HepG2 (cell line): ENCODE data around the gene TNFSF13. TPM values are rescaled to one million over a fixed set of nuclear protein-coding genes. Genes with fewer than 3 reads are reported as not detected.

Experiments
- CHCHD3 ChIP-seq: sonication (generic); formaldehyde crosslinking; IDR thresholded peaks from 2 replicates; pipeline ENCODE4 v1.8.0; 2022; ENCODE audit warnings: mild to moderate bottlenecking, missing genetic modification reagents, moderate library complexity
- GLMP ChIP-seq: sonication (generic); formaldehyde crosslinking; IDR thresholded peaks from 2 replicates; pipeline ENCODE4 v1.9.0; 2021; ENCODE audit warnings: missing genetic modification reagents, mild to moderate bottlenecking, borderline replicate concordance
- HNF4A ChIP-seq: sonication (generic); formaldehyde crosslinking; IDR thresholded peaks from 2 replicates; pipeline ENCODE4 v1.4.0; 2020; ENCODE audit warnings: missing genetic modification reagents
- HNRNPH1 ChIP-seq: fragments of 200-400 bp; formaldehyde crosslinking; optimal IDR thresholded peaks from 2 replicates; pipeline ENCODE3; 2017; ENCODE audit warnings: mild to moderate bottlenecking, low read depth, low read length
- IRF2 ChIP-seq: IDR thresholded peaks from 2 replicates; pipeline ENCODE4 v1.6.1; 2018; ENCODE audit warnings: missing genetic modification reagents, missing compliant biosample characterization
- PRPF4 ChIP-seq: fragments of 200-400 bp; formaldehyde crosslinking; IDR thresholded peaks from 2 replicates; pipeline ENCODE4 v1.6.1; 2016; ENCODE audit warnings: low read length, low read depth; ENCODE audit not compliant: poor library complexity, severe bottlenecking
- SALL1 ChIP-seq: sonication (generic); formaldehyde crosslinking; IDR thresholded peaks from 2 replicates; pipeline ENCODE4 v1.8.0; 2022; ENCODE audit warnings: mild to moderate bottlenecking, missing genetic modification reagents
- SP4 ChIP-seq: sonication (generic); formaldehyde crosslinking; IDR thresholded peaks from 2 replicates; pipeline ENCODE4 v1.8.1; 2023; ENCODE audit warnings: mild to moderate bottlenecking, missing genetic modification reagents
- SPEN ChIP-seq: sonication (generic); formaldehyde crosslinking; IDR thresholded peaks from 2 replicates; pipeline ENCODE4 v1.5.1; 2020; ENCODE audit warnings: low read depth, mild to moderate bottlenecking, missing genetic modification reagents
- YEATS4 ChIP-seq: sonication (generic); formaldehyde crosslinking; IDR thresholded peaks from 2 replicates; pipeline ENCODE4 v1.4.0; 2020; ENCODE audit warnings: missing genetic modification reagents, borderline replicate concordance
- ZBTB21 ChIP-seq: sonication (generic); formaldehyde crosslinking; IDR thresholded peaks from 2 replicates; pipeline ENCODE4 v1.4.0; 2020; ENCODE audit warnings: missing genetic modification reagents
- ZNF432 ChIP-seq: sonication (generic); formaldehyde crosslinking; IDR thresholded peaks from 2 replicates; pipeline ENCODE4 v1.5.0; 2020; ENCODE audit warnings: missing genetic modification reagents, mild to moderate bottlenecking, borderline replicate concordance
- ZNF510 ChIP-seq: sonication (generic); formaldehyde crosslinking; IDR thresholded peaks from 2 replicates; pipeline ENCODE4 v1.4.0; 2020; ENCODE audit warnings: low read depth, mild to moderate bottlenecking, missing genetic modification reagents
- ZNF766 ChIP-seq: sonication (generic); formaldehyde crosslinking; IDR thresholded peaks from 2 replicates; pipeline ENCODE4 v1.5.0; 2020; ENCODE audit warnings: missing genetic modification reagents, borderline replicate concordance
- polyA plus RNA-seq, 8 experiments: library from polyadenylated mRNA; depleted of rRNA in 3 of 8; stranded (reverse) in 7 of 8; unstranded in 1 of 8; fragments of >200 nt; fragmentation: Illumina TruSeq in 4 of 8; extraction: Trizol in 4 of 8; gene quantifications; 2 replicates each; pipeline versions ENCODE4 v1.2.1 to v1.2.3, GENCODE V29; 2011 to 2016; ENCODE audit warnings: low read depth in 4 of 8, missing spikeins in 1 of 8, mixed read lengths in 1 of 8; ENCODE audit not compliant: insufficient read depth in 1 of 8
- total RNA-seq, 5 experiments: library from RNA; depleted of rRNA; stranded (reverse); fragments of >200 nt; fragmentation: Illumina TruSeq; extraction: Trizol; gene quantifications; 2 replicates each; pipeline ENCODE4 v1.2.3, GENCODE V29; 2016; ENCODE audit warnings: low read depth in 1 of 5
- TF ChIP-seq, protein P1 (sequence below): sonication (generic); formaldehyde crosslinking; IDR thresholded peaks from 2 replicates; pipeline ENCODE4 v1.5.0; 2020; ENCODE audit warnings: missing genetic modification reagents, mild to moderate bottlenecking, borderline replicate concordance
- TF ChIP-seq, protein P2 (sequence below): sonication (generic); formaldehyde crosslinking; IDR thresholded peaks from 2 replicates; pipeline ENCODE4 v1.5.0; 2020; ENCODE audit warnings: mild to moderate bottlenecking, missing genetic modification reagents, borderline replicate concordance
- TF ChIP-seq, protein P3 (sequence below): sonication (generic); formaldehyde crosslinking; IDR thresholded peaks from 2 replicates; pipeline ENCODE4 v1.5.0; 2020; ENCODE audit warnings: mild to moderate bottlenecking, missing genetic modification reagents, borderline replicate concordance
- TF ChIP-seq, protein P4 (sequence below): IDR thresholded peaks from 2 replicates; pipeline ENCODE4 v1.6.1; 2016; ENCODE audit warnings: low read depth

The TNFSF13 gene
- total and polyA plus RNA-seq, 2 of the 13 experiments (the other 11 are each of a cell fraction or from before 2014, with no cell fraction given), result 2.5 to 3.3 TPM

DNA sequence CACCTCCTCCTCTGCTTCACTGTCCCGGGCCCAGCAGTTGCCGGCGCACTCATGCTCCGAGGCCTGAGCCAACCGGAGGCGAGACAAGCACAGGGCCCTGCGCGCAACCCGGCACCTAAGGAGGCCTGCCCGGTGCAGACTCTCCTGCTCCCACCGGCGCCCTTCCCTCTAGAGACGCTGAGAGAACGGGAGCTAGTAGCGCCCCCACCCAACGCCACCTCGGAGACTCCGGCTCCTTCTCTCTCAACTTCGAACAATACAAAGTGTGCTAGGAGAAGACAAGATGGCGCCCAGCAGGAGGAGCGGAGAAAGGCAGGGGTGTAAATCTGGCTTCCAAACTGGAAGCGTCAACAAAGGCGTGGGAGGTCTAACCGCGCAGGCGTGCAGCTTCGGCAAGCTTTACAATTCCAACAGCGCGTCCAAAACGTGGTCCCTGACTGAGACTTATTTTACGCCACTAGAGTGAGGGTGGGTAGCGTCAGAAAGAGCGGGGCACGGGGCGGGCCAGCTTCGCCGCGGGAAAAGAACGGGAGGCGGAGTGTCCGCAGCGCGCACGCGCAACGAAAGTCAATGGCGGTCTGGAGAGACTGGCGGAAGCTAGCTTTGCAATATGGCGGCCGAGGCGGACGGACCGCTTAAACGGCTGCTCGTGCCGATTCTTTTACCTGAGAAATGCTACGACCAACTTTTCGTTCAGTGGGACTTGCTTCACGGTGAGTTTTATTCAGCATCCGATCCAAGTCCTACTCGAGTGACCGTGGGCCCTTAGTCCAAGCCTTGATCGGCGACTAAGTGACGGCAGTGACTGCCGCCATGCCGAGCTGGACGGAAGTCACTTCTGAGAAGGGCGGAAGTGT is 24.9 kb downstream of the TNFSF13 start, which contains the start of gene MPDU1 (continued):
- TF ChIP-seq PRPF4, result no peak
- TF ChIP-seq, protein P1, sequence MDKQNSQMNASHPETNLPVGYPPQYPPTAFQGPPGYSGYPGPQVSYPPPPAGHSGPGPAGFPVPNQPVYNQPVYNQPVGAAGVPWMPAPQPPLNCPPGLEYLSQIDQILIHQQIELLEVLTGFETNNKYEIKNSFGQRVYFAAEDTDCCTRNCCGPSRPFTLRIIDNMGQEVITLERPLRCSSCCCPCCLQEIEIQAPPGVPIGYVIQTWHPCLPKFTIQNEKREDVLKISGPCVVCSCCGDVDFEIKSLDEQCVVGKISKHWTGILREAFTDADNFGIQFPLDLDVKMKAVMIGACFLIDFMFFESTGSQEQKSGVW (CRISPR knock-in tag), result no peak
- peak; percentile 95 for TF ChIP-seq YEATS4 (CRISPR knock-in tag)
- TF ChIP-seq IRF2 (CRISPR knock-in tag), result peak; percentile 65; the same call in 1 of the 2 replicates
- TF ChIP-seq ZNF432 (CRISPR knock-in tag), result no peak
- TF ChIP-seq SP4, result peak; percentile 61; the same call in 1 of the 2 replicates
- TF ChIP-seq HNF4A (CRISPR knock-in tag), result 0 out of 2 replicates have a peak, but pooled peaks have one; percentile 2
- TF ChIP-seq HNRNPH1, result no peak
- TF ChIP-seq ZBTB21 (CRISPR knock-in tag), result peak; percentile 19; the same call in 1 of the 2 replicates
- TF ChIP-seq CHCHD3 (CRISPR knock-in tag), result no peak
- TF ChIP-seq GLMP (CRISPR knock-in tag), result no peak
- TF ChIP-seq SPEN (CRISPR knock-in tag), result peak; percentile 74
- peak; percentile 71; the same call in 1 of the 2 replicates for TF ChIP-seq ZNF766 (CRISPR knock-in tag)
- 0 out of 2 replicates have a peak, but pooled peaks have one; percentile 35 for TF ChIP-seq ZNF510
- peak; percentile 69 for TF ChIP-seq SALL1 (CRISPR knock-in tag)
- TF ChIP-seq, protein P2, sequence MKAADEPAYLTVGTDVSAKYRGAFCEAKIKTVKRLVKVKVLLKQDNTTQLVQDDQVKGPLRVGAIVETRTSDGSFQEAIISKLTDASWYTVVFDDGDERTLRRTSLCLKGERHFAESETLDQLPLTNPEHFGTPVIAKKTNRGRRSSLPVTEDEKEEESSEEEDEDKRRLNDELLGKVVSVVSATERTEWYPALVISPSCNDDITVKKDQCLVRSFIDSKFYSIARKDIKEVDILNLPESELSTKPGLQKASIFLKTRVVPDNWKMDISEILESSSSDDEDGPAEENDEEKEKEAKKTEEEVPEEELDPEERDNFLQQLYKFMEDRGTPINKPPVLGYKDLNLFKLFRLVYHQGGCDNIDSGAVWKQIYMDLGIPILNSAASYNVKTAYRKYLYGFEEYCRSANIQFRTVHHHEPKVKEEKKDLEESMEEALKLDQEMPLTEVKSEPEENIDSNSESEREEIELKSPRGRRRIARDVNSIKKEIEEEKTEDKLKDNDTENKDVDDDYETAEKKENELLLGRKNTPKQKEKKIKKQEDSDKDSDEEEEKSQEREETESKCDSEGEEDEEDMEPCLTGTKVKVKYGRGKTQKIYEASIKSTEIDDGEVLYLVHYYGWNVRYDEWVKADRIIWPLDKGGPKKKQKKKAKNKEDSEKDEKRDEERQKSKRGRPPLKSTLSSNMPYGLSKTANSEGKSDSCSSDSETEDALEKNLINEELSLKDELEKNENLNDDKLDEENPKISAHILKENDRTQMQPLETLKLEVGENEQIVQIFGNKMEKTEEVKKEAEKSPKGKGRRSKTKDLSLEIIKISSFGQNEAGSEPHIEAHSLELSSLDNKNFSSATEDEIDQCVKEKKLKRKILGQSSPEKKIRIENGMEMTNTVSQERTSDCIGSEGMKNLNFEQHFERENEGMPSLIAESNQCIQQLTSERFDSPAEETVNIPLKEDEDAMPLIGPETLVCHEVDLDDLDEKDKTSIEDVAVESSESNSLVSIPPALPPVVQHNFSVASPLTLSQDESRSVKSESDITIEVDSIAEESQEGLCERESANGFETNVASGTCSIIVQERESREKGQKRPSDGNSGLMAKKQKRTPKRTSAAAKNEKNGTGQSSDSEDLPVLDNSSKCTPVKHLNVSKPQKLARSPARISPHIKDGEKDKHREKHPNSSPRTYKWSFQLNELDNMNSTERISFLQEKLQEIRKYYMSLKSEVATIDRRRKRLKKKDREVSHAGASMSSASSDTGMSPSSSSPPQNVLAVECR (CRISPR knock-in tag), result peak; percentile 89
- TF ChIP-seq, protein P3, sequence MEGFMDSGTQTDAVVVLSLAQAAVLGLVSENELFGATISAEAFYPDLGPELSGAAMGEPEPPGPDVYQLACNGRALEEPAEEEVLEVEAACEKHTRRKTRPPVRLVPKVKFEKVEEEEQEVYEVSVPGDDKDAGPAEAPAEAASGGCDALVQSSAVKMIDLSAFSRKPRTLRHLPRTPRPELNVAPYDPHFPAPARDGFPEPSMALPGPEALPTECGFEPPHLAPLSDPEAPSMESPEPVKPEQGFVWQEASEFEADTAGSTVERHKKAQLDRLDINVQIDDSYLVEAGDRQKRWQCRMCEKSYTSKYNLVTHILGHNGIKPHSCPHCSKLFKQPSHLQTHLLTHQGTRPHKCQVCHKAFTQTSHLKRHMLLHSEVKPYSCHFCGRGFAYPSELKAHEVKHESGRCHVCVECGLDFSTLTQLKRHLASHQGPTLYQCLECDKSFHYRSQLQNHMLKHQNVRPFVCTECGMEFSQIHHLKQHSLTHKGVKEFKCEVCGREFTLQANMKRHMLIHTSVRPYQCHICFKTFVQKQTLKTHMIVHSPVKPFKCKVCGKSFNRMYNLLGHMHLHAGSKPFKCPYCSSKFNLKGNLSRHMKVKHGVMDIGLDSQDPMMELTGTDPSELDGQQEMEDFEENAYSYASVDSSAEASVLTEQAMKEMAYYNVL, result no peak
- TF ChIP-seq, protein P4, sequence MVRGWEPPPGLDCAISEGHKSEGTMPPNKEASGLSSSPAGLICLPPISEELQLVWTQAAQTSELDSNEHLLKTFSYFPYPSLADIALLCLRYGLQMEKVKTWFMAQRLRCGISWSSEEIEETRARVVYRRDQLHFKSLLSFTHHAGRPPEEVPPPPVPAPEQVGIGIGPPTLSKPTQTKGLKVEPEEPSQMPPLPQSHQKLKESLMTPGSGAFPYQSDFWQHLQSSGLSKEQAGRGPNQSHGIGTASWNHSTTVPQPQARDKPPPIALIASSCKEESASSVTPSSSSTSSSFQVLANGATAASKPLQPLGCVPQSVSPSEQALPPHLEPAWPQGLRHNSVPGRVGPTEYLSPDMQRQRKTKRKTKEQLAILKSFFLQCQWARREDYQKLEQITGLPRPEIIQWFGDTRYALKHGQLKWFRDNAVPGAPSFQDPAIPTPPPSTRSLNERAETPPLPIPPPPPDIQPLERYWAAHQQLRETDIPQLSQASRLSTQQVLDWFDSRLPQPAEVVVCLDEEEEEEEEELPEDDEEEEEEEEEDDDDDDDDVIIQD (CRISPR knock-in tag), result no peak
